Activated CD4-positive, alpha-beta T cell treated with anti-CD3 and anti-CD28 coated beads for 4 hours (primary cell): ENCODE results near the gene LPP.

Experiments
- DNase-seq, 2 donors: peaks; one replicate each; pipeline ENCODE4 v3.0.0-alpha.2; 2020

LPP gene

GRCh38 chr3:188171682-188172467 lies 17.9 kb downstream of the LPP start:
- no peak for DNase-seq

- no peak for DNase-seq
Measured at GRCh38 chr3:188174317-188175044, 20.5 kb downstream of the LPP start.

- DNase-seq: no peak
Measured at GRCh38 chr3:188176476-188176875, 22.5 kb downstream of the LPP start.

- no peak for DNase-seq
Measured at GRCh38 chr3:188176884-188177283, 22.9 kb downstream of the LPP start.

- DNase-seq: no peak
Measured at GRCh38 chr3:188177721-188178120, 23.8 kb downstream of the LPP start.

- DNase-seq: no peak
Measured at GRCh38 chr3:188178293-188178936, 24.5 kb downstream of the LPP start.

DNA sequence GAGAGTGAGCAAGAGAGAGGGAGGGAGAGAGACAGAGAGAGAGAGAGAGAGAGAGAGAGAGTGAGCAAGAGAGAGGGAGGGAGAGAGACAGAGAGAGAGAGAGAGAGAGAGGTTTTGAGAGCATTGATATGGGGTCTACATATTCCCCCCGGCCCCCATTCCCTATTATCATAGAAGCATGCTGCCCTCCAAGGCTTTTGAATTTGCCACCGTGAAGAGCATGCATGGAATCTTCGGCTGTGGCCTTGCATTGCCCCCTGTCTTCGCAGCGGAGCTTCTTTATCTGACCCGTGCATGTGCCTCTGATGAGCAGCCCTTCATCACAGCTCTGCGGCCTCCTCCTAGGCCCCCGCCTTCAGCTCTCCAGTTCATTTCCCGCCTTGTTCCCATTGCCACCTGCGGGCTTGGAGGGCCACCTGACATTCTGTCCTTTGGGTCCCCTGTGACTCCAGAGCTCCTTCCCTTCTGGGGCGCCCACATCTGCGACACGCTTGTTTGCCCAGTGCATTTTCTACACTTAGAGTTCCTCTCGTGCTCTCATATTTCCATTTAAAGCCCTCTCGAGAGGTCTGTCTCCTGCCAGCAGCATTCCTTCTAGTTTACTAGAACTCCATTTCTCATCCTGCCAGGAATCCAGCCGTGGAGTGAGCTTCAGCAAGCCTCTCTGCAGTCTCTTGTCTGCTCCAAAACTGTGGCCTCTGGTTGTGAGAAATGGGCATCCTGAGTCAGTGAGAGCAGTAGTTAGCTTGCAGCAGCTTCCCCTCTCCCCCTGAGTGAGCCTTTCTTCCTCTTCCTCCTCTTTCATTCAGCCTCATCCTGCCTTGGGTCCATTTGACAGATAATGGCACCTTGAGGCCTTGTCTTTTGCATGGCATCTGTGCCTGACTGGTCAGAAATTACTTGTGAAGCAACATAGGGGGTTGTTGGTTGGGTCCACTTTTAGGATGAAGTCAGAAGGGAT lies 25.3 kb downstream of the LPP start:
- DNase-seq: no peak

GRCh38 chr3:188180114-188180513 lies 26.2 kb downstream of the LPP start:
- no peak for DNase-seq

DNA sequence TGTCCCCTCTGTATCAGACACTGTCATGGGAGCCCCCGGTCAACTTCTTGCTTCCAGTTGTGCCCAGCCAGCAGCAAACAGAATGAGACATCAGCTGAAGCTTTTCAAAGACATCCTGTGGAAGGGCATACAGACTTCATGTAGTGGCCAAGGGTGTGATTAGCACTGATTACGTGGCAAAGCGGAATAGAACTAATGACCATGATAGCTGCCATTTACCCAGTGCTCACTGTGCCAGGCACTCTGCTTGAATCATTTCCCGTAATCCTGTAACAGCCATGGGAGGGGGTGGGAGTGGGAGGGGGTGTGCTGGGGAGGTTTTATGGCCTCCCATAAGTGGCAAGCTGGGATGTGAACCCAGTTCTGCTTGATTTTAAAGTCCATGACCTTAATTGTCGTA lies 29.5 kb downstream of the LPP start:
- DNase-seq: no peak

GRCh38 chr3:188184160-188184559 lies 30.2 kb downstream of the LPP start:
- no peak for DNase-seq

GRCh38 chr3:188184649-188185048 lies 30.7 kb downstream of the LPP start:
- DNase-seq: no peak

GRCh38 chr3:188185717-188186251 lies 31.8 kb downstream of the LPP start:
- DNase-seq: no peak

- no peak for DNase-seq
Measured at GRCh38 chr3:188187053-188187452, 33.1 kb downstream of the LPP start.

DNA sequence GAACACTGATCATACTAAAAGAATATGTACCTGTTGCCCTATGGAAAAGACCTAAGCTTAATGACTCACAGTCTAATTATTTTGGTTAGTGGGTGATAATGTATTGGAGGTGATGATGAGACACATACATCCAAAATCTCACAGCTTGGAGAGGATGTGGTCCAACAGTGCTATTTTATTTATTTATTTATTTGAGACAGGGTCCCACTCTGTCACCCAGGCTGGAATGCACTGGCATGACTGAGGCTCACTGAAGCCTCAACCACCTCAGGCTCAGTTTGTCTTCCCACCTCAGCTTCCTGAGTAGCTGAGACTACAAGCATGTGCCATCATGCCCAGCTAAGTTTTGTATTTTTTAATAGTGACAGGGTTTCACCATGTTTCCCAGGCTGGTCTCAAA lies 35.0 kb downstream of the LPP start:
- no peak for DNase-seq

DNA sequence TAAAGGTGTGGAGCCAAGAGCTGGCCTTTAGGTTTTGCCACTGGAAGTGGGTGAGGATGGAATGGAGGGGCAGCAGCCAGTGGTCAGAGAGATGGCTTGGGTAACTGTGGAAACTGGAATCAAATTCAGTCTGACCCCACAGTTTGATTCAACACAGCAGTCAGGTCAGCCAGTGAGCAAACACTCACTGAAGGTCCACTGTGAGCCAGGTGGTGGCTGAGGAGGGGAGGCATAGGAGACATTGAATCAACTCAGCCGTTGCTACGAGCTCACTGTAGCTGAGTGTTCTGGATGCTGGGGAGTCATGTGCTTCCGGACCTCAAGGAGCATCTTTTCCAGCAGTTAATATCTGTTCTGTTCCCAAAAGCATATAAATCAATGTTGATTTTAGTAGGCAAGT lies 37.5 kb downstream of the LPP start:
- no peak for DNase-seq

GRCh38 chr3:188192034-188192433 lies 38.1 kb downstream of the LPP start:
- DNase-seq: no peak

DNA sequence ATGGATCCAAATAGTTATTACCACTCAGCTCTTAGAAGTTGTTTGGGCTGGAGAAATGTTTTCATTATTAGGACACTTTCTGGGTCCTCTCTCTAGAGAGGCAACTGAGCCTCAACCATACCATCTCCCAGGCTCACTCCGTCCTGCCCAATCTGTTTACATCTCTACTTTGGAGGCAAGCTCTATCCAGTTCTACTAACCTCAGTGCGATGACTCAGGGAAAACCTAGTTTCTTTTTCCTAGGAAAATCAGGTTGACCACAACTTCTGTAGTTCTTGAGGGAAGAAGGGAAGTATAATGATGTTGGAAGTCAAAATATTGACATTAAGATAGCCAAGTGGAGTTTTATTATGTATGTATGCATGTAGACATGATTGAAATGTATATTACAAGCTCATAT lies 40.4 kb downstream of the LPP start:
- no peak for DNase-seq

DNA sequence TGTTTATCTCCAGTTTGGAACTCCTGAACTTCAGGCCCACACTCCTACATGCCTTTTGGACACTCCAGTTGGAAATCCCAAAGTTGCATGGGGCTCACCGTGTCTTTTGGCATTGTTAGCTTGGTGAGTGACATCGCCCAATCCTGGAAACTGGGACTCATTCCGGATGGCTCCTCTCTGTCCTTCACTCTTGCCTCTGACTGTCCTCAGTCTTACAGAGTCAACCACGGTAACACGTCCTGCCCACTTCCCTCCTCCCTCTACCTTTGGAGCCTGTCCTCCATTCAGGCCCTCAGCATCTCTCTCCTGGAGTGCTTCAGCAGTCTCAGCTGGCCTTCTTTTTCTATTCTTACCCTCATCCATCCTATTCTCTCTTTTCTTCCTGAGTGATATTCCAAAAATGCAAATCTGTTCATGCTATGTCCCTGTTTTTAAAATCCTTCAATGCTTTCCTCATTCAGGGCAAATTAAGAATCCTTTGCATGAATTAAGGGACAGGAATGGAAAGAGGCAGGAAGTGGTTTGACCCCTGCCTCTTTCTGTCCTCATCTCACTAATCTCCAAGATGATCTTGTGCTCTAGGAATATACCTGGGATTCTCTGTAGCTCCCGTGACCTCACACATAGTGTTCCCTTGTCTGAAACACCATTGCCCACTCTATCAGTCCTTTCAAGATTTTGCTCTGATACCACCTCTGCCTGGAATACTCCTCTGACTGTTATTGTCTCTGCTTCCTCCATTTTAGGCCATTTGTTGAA lies 42.5 kb downstream of the LPP start:
- DNase-seq: no peak

DNA sequence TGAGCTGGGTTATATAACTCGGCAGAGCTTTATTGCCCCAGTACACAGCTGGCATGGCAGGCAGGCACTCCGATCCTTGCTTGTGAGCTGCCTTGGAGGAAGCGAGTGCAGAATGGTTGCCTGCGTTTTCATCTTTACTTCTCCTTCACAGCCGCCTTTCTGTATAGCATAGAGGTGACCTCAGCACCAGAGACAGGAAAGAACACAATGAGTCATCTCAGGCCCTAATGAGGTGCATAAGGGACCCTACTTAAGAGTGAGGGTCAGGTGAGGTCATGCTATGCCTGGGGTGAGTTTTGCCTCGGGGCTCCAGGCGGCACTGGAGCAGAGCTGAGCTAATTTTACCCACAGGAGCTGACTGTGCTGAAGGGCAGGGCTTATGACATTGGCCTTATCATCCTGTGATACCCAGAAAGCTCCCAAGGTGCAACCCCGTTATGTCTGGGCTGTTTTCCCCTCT lies 43.5 kb downstream of the LPP start:
- DNase-seq: no peak

GRCh38 chr3:188198001-188198400 lies 44.0 kb downstream of the LPP start:
- DNase-seq: no peak

- no peak for DNase-seq
Measured at GRCh38 chr3:188198760-188199327, 44.9 kb downstream of the LPP start.
